HCT116 (cell line): ENCODE data around the gene ZFP1.

Experiments used
- CEBPB ChIP-seq: IDR thresholded peaks from 2 replicates; pipeline ENCODE4 v1.6.1; 2012; ENCODE audit warnings: low read depth
- CTCF ChIP-seq, 3 experiments: fragments of 200-600 bp in 1 of 3; sonication (generic) in 1 of 3; IDR thresholded peaks in 2 of 3; conservative IDR thresholded peaks in 1 of 3; 2 replicates each; pipeline ENCODE4 v1.5.1; 2012 to 2017; ENCODE audit warnings: low read depth in 2 of 3, low read length in 2 of 3, antibody characterized with exemption in 1 of 3, borderline replicate concordance in 1 of 3, control low read depth in 1 of 3, mild to moderate bottlenecking in 1 of 3, mixed read lengths in 1 of 3, mixed run types in 1 of 3, moderate library complexity in 1 of 3; ENCODE audit not compliant: insufficient read depth in 1 of 3

- TF ChIP-seq CEBPB (no peak), CTCF (IDR thresholded peaks at IDR 0.05 in 2 of 3, conservative IDR thresholded peaks at IDR 0.05 in 1 of 3; ENCODE audit: borderline replicate concordance in 1 of 3, insufficient read depth in 1 of 3, low read depth in 2 of 3, low read length in 2 of 3) (no peak)
These were observed 4.3 kb downstream of the ZFP1 start for GRCh38 chr16:75152635-75153034.
